ENCODE results near the gene CBY1. TPM values are rescaled to one million over a fixed set of nuclear protein-coding genes. Genes with fewer than 3 reads are reported as not detected.

CBY1 gene
- total and polyA plus RNA-seq, 4 donors = 6.3 to 14.9 (median 8.9) TPM

DNA sequence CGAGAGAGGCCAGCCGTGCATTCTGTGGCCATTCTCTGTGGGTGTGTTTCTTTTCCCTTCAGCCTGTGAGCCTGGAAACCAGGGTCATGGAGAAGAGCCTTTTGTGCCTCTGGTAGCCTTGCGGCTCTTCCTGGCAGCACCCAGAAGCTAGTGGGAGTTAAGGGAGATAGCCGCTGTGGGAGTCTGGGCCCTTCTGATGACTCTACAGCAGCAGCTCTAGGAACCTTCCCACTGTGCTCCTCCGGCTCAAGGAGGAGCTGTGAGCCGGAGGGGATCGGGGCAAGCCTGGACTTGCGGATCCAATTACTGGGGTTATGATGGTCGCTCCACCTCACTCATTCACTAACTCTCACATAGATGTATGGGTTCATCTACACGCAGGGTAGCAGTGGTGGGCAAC, 59.8 kb downstream of the CBY1 start:
- no peak for DNase-seq (ENCODE audit: low spot score)
- TF ChIP-seq, protein P1, sequence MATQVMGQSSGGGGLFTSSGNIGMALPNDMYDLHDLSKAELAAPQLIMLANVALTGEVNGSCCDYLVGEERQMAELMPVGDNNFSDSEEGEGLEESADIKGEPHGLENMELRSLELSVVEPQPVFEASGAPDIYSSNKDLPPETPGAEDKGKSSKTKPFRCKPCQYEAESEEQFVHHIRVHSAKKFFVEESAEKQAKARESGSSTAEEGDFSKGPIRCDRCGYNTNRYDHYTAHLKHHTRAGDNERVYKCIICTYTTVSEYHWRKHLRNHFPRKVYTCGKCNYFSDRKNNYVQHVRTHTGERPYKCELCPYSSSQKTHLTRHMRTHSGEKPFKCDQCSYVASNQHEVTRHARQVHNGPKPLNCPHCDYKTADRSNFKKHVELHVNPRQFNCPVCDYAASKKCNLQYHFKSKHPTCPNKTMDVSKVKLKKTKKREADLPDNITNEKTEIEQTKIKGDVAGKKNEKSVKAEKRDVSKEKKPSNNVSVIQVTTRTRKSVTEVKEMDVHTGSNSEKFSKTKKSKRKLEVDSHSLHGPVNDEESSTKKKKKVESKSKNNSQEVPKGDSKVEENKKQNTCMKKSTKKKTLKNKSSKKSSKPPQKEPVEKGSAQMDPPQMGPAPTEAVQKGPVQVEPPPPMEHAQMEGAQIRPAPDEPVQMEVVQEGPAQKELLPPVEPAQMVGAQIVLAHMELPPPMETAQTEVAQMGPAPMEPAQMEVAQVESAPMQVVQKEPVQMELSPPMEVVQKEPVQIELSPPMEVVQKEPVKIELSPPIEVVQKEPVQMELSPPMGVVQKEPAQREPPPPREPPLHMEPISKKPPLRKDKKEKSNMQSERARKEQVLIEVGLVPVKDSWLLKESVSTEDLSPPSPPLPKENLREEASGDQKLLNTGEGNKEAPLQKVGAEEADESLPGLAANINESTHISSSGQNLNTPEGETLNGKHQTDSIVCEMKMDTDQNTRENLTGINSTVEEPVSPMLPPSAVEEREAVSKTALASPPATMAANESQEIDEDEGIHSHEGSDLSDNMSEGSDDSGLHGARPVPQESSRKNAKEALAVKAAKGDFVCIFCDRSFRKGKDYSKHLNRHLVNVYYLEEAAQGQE (IDR thresholded peaks at IDR 0.05) = no peak
- Histone ChIP-seq H3K9ac (ENCODE audit: low read depth in 1 of 2, low read length in 2 of 2) (no peak overlapping the region), H3K4me1 (ENCODE audit: control insufficient read depth in 4 of 4, insufficient read depth in 4 of 4, low read length in 3 of 4) (no peaks in the 10 kb centered on the region), H3K27ac (ENCODE audit: low read depth in 1 of 2, low read length in 2 of 2) (no peak overlapping the region), H3K4me3 (ENCODE audit: low read depth in 1 of 3, low read length in 3 of 3) (no peak overlapping the region), H3K36me3 (ENCODE audit: control insufficient read depth in 4 of 4, insufficient read depth in 3 of 4, low read depth in 1 of 4, low read length in 3 of 4) (peaks cover 6 to 31% (median 18%) of the 10 kb centered on the region in 4 donors), H3K9me3 (ENCODE audit: control insufficient read depth in 4 of 4, low read length in 3 of 4) (no peaks in the 10 kb centered on the region), H3K27me3 (ENCODE audit: control insufficient read depth in 4 of 4, insufficient read depth in 4 of 4, low read length in 3 of 4) (no peaks in the 10 kb centered on the region)
- 98% methylated on average over 10 of the region's 10 CpGs for WGBS

DNA sequence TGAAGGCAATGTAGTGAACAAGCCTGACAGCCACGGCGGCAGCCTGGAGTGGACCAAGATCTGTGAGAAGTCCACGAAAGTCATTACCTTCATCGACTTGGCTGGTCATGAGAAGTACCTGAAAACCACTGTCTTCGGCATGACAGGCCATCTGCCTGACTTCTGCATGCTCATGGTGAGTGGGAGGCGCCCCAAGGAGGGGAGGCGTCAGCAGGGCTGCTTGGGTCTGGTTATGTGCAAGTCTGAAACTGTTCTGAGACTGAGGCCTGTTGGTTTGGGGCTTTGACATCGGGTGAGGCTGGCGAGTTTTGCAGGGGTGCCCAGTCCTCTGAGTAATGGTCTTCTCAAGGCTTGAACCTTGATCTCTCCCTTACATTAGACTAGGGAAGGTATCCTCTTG, 60.4 kb downstream of the CBY1 start:
- 93% methylated on average over 9 of the region's 9 CpGs for WGBS
- DNase-seq (ENCODE audit: low spot score) = no peak
- H3K27me3 ChIP-seq (ENCODE audit: control insufficient read depth in 4 of 4, insufficient read depth in 4 of 4, low read length in 3 of 4) = no peaks in the 10 kb centered on the region
- no peak overlapping the region for H3K4me3 ChIP-seq (ENCODE audit: low read depth in 1 of 3, low read length in 3 of 3)
- no peak overlapping the region for H3K9ac ChIP-seq (ENCODE audit: low read depth in 1 of 2, low read length in 2 of 2)
- no peaks in the 10 kb centered on the region for H3K4me1 ChIP-seq (ENCODE audit: control insufficient read depth in 4 of 4, insufficient read depth in 4 of 4, low read length in 3 of 4)
- TF ChIP-seq RXRA (IDR thresholded peaks at IDR 0.05) (no peak), TAF1 (conservative IDR thresholded peaks at IDR 0.05) (no peak), HNF4G (IDR thresholded peaks at IDR 0.05) (no peak), JUND (IDR thresholded peaks at IDR 0.05) (no peak), SP1 (IDR thresholded peaks at IDR 0.05) (no peak), YY1 (IDR thresholded peaks at IDR 0.05) (no peak), FOXA1 (IDR thresholded peaks at IDR 0.05) (no peak), HNF4A (conservative IDR thresholded peaks at IDR 0.05) (no peak), RAD21 (IDR thresholded peaks at IDR 0.05) (no peak), EGR1 (IDR thresholded peaks at IDR 0.05; ENCODE audit: low read depth in 2 of 2) (no peak), GABPA (IDR thresholded peaks at IDR 0.05 in 1 of 2, conservative IDR thresholded peaks at IDR 0.05 in 1 of 2) (no peak)
- TF ChIP-seq, protein P2, sequence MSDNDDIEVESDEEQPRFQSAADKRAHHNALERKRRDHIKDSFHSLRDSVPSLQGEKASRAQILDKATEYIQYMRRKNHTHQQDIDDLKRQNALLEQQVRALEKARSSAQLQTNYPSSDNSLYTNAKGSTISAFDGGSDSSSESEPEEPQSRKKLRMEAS (IDR thresholded peaks at IDR 0.05) = no peak
- TF ChIP-seq, protein P3, sequence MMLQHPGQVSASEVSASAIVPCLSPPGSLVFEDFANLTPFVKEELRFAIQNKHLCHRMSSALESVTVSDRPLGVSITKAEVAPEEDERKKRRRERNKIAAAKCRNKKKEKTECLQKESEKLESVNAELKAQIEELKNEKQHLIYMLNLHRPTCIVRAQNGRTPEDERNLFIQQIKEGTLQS (IDR thresholded peaks at IDR 0.05) = no peak
- TF ChIP-seq, protein P4, sequence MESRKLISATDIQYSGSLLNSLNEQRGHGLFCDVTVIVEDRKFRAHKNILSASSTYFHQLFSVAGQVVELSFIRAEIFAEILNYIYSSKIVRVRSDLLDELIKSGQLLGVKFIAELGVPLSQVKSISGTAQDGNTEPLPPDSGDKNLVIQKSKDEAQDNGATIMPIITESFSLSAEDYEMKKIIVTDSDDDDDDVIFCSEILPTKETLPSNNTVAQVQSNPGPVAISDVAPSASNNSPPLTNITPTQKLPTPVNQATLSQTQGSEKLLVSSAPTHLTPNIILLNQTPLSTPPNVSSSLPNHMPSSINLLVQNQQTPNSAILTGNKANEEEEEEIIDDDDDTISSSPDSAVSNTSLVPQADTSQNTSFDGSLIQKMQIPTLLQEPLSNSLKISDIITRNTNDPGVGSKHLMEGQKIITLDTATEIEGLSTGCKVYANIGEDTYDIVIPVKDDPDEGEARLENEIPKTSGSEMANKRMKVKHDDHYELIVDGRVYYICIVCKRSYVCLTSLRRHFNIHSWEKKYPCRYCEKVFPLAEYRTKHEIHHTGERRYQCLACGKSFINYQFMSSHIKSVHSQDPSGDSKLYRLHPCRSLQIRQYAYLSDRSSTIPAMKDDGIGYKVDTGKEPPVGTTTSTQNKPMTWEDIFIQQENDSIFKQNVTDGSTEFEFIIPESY (IDR thresholded peaks at IDR 0.05) = no peak
- TF ChIP-seq, protein P1 (IDR thresholded peaks at IDR 0.05) = no peak
- TF ChIP-seq, protein P5, sequence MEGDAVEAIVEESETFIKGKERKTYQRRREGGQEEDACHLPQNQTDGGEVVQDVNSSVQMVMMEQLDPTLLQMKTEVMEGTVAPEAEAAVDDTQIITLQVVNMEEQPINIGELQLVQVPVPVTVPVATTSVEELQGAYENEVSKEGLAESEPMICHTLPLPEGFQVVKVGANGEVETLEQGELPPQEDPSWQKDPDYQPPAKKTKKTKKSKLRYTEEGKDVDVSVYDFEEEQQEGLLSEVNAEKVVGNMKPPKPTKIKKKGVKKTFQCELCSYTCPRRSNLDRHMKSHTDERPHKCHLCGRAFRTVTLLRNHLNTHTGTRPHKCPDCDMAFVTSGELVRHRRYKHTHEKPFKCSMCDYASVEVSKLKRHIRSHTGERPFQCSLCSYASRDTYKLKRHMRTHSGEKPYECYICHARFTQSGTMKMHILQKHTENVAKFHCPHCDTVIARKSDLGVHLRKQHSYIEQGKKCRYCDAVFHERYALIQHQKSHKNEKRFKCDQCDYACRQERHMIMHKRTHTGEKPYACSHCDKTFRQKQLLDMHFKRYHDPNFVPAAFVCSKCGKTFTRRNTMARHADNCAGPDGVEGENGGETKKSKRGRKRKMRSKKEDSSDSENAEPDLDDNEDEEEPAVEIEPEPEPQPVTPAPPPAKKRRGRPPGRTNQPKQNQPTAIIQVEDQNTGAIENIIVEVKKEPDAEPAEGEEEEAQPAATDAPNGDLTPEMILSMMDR (IDR thresholded peaks at IDR 0.05; ENCODE audit: low read depth, low read length, missing input control) = no peak
- peaks cover 6 to 35% (median 20%) of the 10 kb centered on the region in 4 donors for H3K36me3 ChIP-seq (ENCODE audit: control insufficient read depth in 4 of 4, insufficient read depth in 3 of 4, low read depth in 1 of 4, low read length in 3 of 4)
- H3K9me3 ChIP-seq (ENCODE audit: control insufficient read depth in 4 of 4, low read length in 3 of 4) = no peaks in the 10 kb centered on the region
- no peak overlapping the region for H3K27ac ChIP-seq (ENCODE audit: low read depth in 1 of 2, low read length in 2 of 2)
